Natural killer cell (primary cell): Measurements from ENCODE around the gene NTM. TPM values are rescaled to one million over a fixed set of nuclear protein-coding genes. Genes with fewer than 3 reads are reported as not detected.

Source experiments
- ATAC-seq, 3 donors: fragments of 150-1000 bp in 2 of 3; fragments of 200-7000 bp in 1 of 3; cut with Tn5 transposase; 1 replicate in 1 of 3; 2 replicates in 2 of 3; pipeline ENCODE4 v1.10.0; 2021; ENCODE audit warnings: mild to moderate bottlenecking in 2 of 3, moderate library complexity in 2 of 3
- DNase-seq, 2 donors: peaks; one replicate each; pipeline versions ENCODE4 v3.0.0 to v3.0.0-alpha.2; 2013 to 2021; ENCODE audit warnings: mixed read lengths in 1 of 2
- H3K27ac ChIP-seq: one replicate; pipeline ENCODE4 v1.5.1; 2013; ENCODE audit warnings: mild to moderate bottlenecking, low read length
- H3K27me3 ChIP-seq: one replicate; pipeline ENCODE4 v1.6.1; 2013; ENCODE audit warnings: low read length; ENCODE audit not compliant: control insufficient read depth, insufficient read depth
- H3K36me3 ChIP-seq: one replicate; pipeline ENCODE4 v1.6.1; 2013; ENCODE audit warnings: low read length; ENCODE audit not compliant: control insufficient read depth, insufficient read depth
- H3K4me1 ChIP-seq: one replicate; pipeline ENCODE4 v1.6.1; 2013; ENCODE audit warnings: low read length; ENCODE audit not compliant: control insufficient read depth, insufficient read depth
- H3K4me3 ChIP-seq: one replicate; pipeline ENCODE4 v1.5.1; 2013; ENCODE audit warnings: low read length
- H3K9me3 ChIP-seq: one replicate; pipeline ENCODE4 v1.6.1; 2013; ENCODE audit warnings: low read length; ENCODE audit not compliant: control insufficient read depth, insufficient read depth
- H3K27ac Mint-ChIP-seq, 2 donors: one replicate each; pipeline ENCODE4 v1.8.0; 2022; ENCODE audit warnings: mild to moderate bottlenecking in 2 of 2, mixed read lengths in 2 of 2, moderate library complexity in 1 of 2
- H3K27me3 Mint-ChIP-seq, 2 donors: one replicate each; pipeline ENCODE4 v1.8.0; 2022; ENCODE audit warnings: low read depth in 2 of 2, mixed read lengths in 2 of 2
- H3K36me3 Mint-ChIP-seq: one replicate; pipeline ENCODE4 v1.8.0; 2022; ENCODE audit warnings: mixed read lengths
- H3K4me1 Mint-ChIP-seq, 2 donors: one replicate each; pipeline ENCODE4 v1.8.0; 2022; ENCODE audit warnings: mixed read lengths in 2 of 2
- H3K4me3 Mint-ChIP-seq: one replicate; pipeline ENCODE4 v1.8.0; 2022; ENCODE audit warnings: mild to moderate bottlenecking, moderate library complexity, mixed read lengths
- H3K9me3 Mint-ChIP-seq, 2 donors: one replicate each; pipeline ENCODE4 v1.8.0; 2022; ENCODE audit warnings: mixed read lengths in 2 of 2
- CTCF ChIP-seq: fragments of 200-600 bp; IDR thresholded peaks from one replicate; pipeline ENCODE4 v1.8.0; 2022; ENCODE audit warnings: antibody characterized with exemption
- WGBS: methylation state at CpG from one replicate; pipeline ENCODE4 v1.1.7; 2013; ENCODE audit warnings: missing lambda C conversion rate; ENCODE audit not compliant: insufficient coverage; 5-methylcytosine and 5-hydroxymethylcytosine counted together
- intact Hi-C: fragments of 100-400 bp; cut with micrococcal nuclease; formaldehyde crosslinking; loops from one replicate; pipeline ENCODE4 v1.14.2; 2022
- total RNA-seq, 4 donors: library from RNA; stranded (reverse); fragments of 120-200 nt in 1 of 4; gene quantifications; one replicate each; pipeline versions ENCODE4 v1.2.3 to v1.2.4, GENCODE V29; 2013 to 2022

NTM gene
- total RNA-seq, 3 donors from 2014 or later (not counting 1 experiment from before 2014, with no cell fraction given), result not detected

- peaks cover 0 to 7% of the 10 kb centered on the region in 2 donors for H3K9me3 Mint-ChIP-seq
- no peak overlapping the region for H3K4me3 Mint-ChIP-seq
- H3K27ac Mint-ChIP-seq, result no peak overlapping the region
- 67% methylated on average over 2 of the region's 2 CpGs for WGBS
- intact Hi-C loops, result no loop called here
- no peaks in the 10 kb centered on the region for H3K4me1 Mint-ChIP-seq
- H3K36me3 ChIP-seq, result no peaks in the 10 kb centered on the region
- H3K27me3 Mint-ChIP-seq, result no peaks in the 10 kb centered on the region
- no peak overlapping the region for H3K27ac ChIP-seq
- no peak overlapping the region for H3K4me3 ChIP-seq
- H3K4me1 ChIP-seq, result no peaks in the 10 kb centered on the region
- no peaks in the 10 kb centered on the region for H3K27me3 ChIP-seq
- DNase-seq (no peak), ATAC-seq (no peak)
- no peaks in the 10 kb centered on the region for H3K36me3 Mint-ChIP-seq
- TF ChIP-seq CTCF, result no peak
- peaks cover 3% of the 10 kb centered on the region for H3K9me3 ChIP-seq
These were observed 768.8 kb downstream of the NTM start for GRCh38 chr11:132139181-132139580.

GRCh38 chr11:132140056-132140455 lies 769.6 kb downstream of the NTM start:
- 95% methylated on average over 2 of the region's 3 CpGs for WGBS
- no peak overlapping the region for H3K4me3 Mint-ChIP-seq
- H3K4me3 ChIP-seq, result no peak overlapping the region
- DNase-seq (no peak), ATAC-seq (no peak)
- intact Hi-C loops, result no loop called here
- H3K27me3 ChIP-seq, result no peaks in the 10 kb centered on the region
- H3K36me3 ChIP-seq, result no peaks in the 10 kb centered on the region
- no peaks in the 10 kb centered on the region for H3K4me1 ChIP-seq
- H3K9me3 Mint-ChIP-seq, result peaks cover 0 to 7% of the 10 kb centered on the region in 2 donors
- no peaks in the 10 kb centered on the region for H3K36me3 Mint-ChIP-seq
- H3K27me3 Mint-ChIP-seq, result no peaks in the 10 kb centered on the region
- TF ChIP-seq CTCF, result no peak
- H3K27ac ChIP-seq, result no peak overlapping the region
- no peak overlapping the region for H3K27ac Mint-ChIP-seq
- no peaks in the 10 kb centered on the region for H3K4me1 Mint-ChIP-seq
- H3K9me3 ChIP-seq, result peaks cover 3% of the 10 kb centered on the region

- Mint-ChIP-seq H3K9me3 (peaks cover 0 to 7% of the 10 kb centered on the region in 2 donors), H3K27me3 (no peaks in the 10 kb centered on the region), H3K4me1 (no peaks in the 10 kb centered on the region), H3K27ac (no peak overlapping the region), H3K4me3 (no peak overlapping the region), H3K36me3 (no peaks in the 10 kb centered on the region)
- no peak overlapping the region for H3K4me3 ChIP-seq
- H3K4me1 ChIP-seq, result no peaks in the 10 kb centered on the region
- no peak for ATAC-seq
- no peaks in the 10 kb centered on the region for H3K27me3 ChIP-seq
- no peak overlapping the region for H3K27ac ChIP-seq
- no peaks in the 10 kb centered on the region for H3K36me3 ChIP-seq
- DNase-seq, result no peak
- 90% methylated on average over 8 of the region's 9 CpGs for WGBS
- no peaks in the 10 kb centered on the region for H3K9me3 ChIP-seq
- no peak for TF ChIP-seq CTCF
- intact Hi-C loops, result no loop called here
These were observed 771.7 kb downstream of the NTM start for GRCh38 chr11:132142121-132142520.

GRCh38 chr11:132142554-132142953 lies 772.1 kb downstream of the NTM start:
- DNase-seq, result no peak

More at GRCh38 chr11:132142554-132142953, 772.1 kb downstream of the NTM start:
- H3K4me3 Mint-ChIP-seq, result no peak overlapping the region
- H3K4me3 ChIP-seq, result no peak overlapping the region
- H3K27ac Mint-ChIP-seq, result no peak overlapping the region
- no peaks in the 10 kb centered on the region for H3K4me1 ChIP-seq
- no peak overlapping the region for H3K27ac ChIP-seq
- 86% methylated on average over 12 of the region's 12 CpGs for WGBS
- TF ChIP-seq CTCF, result no peak
- H3K27me3 ChIP-seq, result no peaks in the 10 kb centered on the region
- no peaks in the 10 kb centered on the region for H3K4me1 Mint-ChIP-seq
- no peaks in the 10 kb centered on the region for H3K36me3 ChIP-seq
- peaks cover 1 to 7% of the 10 kb centered on the region in 2 donors for H3K9me3 Mint-ChIP-seq
- no peaks in the 10 kb centered on the region for H3K36me3 Mint-ChIP-seq
- H3K9me3 ChIP-seq, result peaks cover 1% of the 10 kb centered on the region
- ATAC-seq, result no peak
- H3K27me3 Mint-ChIP-seq, result peaks cover 0 to under 1% of the 10 kb centered on the region in 2 donors
- intact Hi-C loops, result no loop called here
